HG03439 (cell line): ENCODE results near the gene EPAS1.

Experiments used
- ATAC-seq: cut with Tn5 transposase; IDR thresholded peaks from one replicate; pipeline ENCODE4 v1.9.1; 2021; ENCODE audit warnings: mild to moderate bottlenecking, moderate library complexity; ENCODE audit not compliant: unreplicated experiment

The EPAS1 gene

DNA sequence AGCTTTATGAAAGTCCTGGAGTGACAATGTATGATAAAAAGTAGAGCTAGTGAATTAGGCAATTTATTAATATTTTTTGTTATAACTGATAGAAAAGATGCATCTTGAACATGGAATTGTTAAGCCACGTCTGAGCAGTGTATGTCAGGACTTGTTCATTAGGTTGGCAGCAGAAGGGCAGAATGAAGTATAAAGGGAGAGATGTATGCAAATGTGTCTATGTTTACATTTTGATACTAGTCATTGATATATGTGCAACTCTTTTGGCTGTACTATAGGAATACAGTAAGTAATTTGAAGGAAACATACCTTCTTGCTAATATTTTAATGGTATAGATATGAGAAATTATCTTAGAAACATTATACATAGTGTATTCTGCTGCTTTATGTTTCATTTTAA lies 133.2 kb downstream of the EPAS1 start:
- no peak for ATAC-seq

GRCh38 chr2:46430992-46431391 lies 133.8 kb downstream of the EPAS1 start:
- ATAC-seq = no peak

DNA sequence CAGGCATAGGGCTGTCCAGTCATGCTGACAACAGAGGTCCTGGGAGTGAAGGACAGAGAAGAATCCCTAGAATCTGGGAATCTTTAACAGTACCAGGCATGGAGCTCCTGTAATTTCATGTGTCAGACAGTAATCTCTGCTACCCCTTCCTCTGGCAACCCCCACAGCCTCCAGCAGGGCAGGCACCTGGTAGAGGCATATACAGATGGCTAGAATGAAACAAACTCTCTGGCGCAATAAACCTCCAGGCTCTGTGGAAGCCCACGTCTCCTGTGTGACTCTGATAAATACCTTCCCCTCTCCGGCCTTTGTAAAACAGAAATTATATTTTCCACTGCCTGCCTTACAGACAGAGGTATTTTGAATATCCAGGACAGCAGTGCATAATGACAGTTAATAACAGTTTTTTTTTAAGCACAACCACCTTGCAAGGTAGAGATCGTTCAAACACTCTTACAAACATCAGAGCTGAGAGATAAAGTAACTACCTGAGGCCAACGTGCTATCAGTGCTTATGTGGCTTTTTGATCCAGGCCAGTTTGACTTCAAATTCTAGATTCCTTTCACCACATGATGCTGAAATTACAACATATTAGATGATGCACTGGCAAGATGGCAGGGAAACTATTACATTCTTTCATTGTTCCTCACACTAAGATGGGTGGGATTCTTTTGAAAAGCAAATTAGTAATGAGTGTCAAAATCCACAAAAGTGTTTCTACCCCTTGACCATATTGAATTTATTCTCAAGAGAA lies 134.5 kb downstream of the EPAS1 start:
- ATAC-seq = no peak

- ATAC-seq = no peak
These were observed 137.7 kb downstream of the EPAS1 start for GRCh38 chr2:46434851-46435273.

GRCh38 chr2:46435353-46435752 lies 138.1 kb downstream of the EPAS1 start:
- ATAC-seq = no peak

DNA sequence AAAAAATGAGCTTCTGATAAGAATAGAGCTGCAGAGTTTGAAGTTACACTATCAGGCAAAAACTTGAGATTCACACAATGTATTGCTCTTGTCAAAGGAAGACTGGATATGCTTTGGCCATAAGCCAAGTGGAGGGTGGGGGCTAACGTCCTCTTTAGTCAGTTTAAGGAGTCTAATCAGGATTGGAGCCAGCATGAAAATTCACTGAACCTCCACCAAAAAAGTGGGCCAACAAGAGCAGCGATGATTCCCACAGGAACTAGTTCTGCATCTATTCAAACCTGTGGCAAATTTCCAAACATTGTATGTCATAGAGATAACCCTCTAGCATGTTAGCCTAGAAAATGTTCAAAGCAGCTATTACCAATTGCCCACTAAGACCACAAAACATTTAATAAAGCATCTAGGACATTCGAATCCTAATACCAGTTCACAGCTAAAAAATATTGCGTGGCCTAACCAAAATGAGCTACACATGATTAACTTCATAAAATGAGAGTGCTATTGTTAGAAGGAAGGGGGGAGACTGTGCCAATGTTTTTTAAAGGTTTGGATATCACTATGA lies 138.7 kb downstream of the EPAS1 start:
- ATAC-seq = no peak
